Retinal pigment epithelial cell (primary cell): ENCODE results near the gene CCL4.
A peak's percentile ranks its signal among the peaks of the same experiment; 100 is the strongest.
"Not testable (repeated sequence)": the region's sequence is repeated elsewhere in the genome, so short reads cannot be mapped to it uniquely, and the experiment has no call there.

Experiments used
- DNase-seq: peaks from one replicate; pipeline ENCODE4 v3.0.0-alpha.2; 2010; ENCODE audit warnings: low read depth
- H3K4me3 ChIP-seq: 2 replicates; pipeline ENCODE4 v1.5.1; 2011; ENCODE audit warnings: mild to moderate bottlenecking, low read length, control low read depth, moderate library complexity
- CTCF ChIP-seq: conservative IDR thresholded peaks from 2 replicates; pipeline ENCODE4 v1.5.1; 2011; ENCODE audit warnings: low read depth, low read length, control low read depth, inconsistent platforms

The CCL4 gene

GRCh38 chr17:36066365-36066985, 37.2 kb upstream of the CCL4 start:
- no peak overlapping the region for H3K4me3 ChIP-seq
- DNase-seq, result no peak
- no peak for TF ChIP-seq CTCF

- TF ChIP-seq CTCF, result no peak
- no peak overlapping the region for H3K4me3 ChIP-seq
- DNase-seq, result no peak
These were observed 35.1 kb upstream of the CCL4 start for GRCh38 chr17:36068524-36068923.

GRCh38 chr17:36069136-36069535, 34.5 kb upstream of the CCL4 start:
- H3K4me3 ChIP-seq, result no peak overlapping the region
- TF ChIP-seq CTCF, result no peak
- no peak for DNase-seq

- TF ChIP-seq CTCF, result no peak
- H3K4me3 ChIP-seq, result no peak overlapping the region
- no peak for DNase-seq
These were observed 33.2 kb upstream of the CCL4 start for GRCh38 chr17:36070427-36070826.

GRCh38 chr17:36071751-36072150, 31.9 kb upstream of the CCL4 start:
- no peak overlapping the region for H3K4me3 ChIP-seq
- no peak for DNase-seq
- no peak for TF ChIP-seq CTCF

- no peak overlapping the region for H3K4me3 ChIP-seq
- DNase-seq, result no peak
- TF ChIP-seq CTCF, result peak; percentile 73
These were observed 31.1 kb upstream of the CCL4 start for GRCh38 chr17:36072431-36073121.

GRCh38 chr17:36074365-36074764, 29.3 kb upstream of the CCL4 start:
- H3K4me3 ChIP-seq, result no peak overlapping the region
- TF ChIP-seq CTCF, result no peak
- no peak for DNase-seq

GRCh38 chr17:36081681-36082471, 21.8 kb upstream of the CCL4 start:
- not testable (repeated sequence) for H3K4me3 ChIP-seq, DNase-seq

- not testable (repeated sequence) for H3K4me3 ChIP-seq, DNase-seq
These were observed 21.0 kb upstream of the CCL4 start for GRCh38 chr17:36082482-36083120.
